NT2/D1 (cell line): ENCODE measurements around the gene CARM1.

Source experiments
- SUZ12 ChIP-seq: IDR thresholded peaks from 2 replicates; pipeline ENCODE4 v1.6.1; 2011; ENCODE audit not compliant: insufficient read length, insufficient read depth; ENCODE audit errors: extremely low read depth
- YY1 ChIP-seq: IDR thresholded peaks from 2 replicates; pipeline ENCODE4 v1.6.1; 2011; ENCODE audit not compliant: insufficient read length, insufficient read depth

DNA sequence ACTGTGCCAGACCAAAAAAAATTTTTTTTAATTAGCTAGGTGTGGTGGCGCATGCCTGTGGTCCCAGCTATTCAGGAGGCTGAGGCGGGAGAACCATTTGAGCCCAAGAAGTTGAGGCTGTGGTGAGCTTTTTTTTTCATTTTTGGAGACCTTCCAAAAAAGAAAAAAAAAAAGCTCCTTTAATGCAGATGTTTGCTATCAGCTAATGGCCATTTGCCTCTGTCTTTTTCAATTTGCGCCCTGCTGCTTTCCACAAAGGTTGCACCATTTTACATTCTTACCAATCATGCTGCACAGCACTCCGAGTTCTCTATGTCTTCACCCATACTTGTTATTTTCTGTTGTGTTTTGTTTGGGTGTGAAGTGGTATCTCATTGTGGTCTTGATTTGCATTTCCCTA, 73.9 kb downstream of the CARM1 start:
- no peak for TF ChIP-seq YY1
- no peak for TF ChIP-seq SUZ12
